Spleen (tissue), 7 donors: ENCODE data around the gene SPAAR.

ENCODE experiments used
- CTCF ChIP-seq, 11 experiments: fragments of 200-600 bp in 7 of 11; fragments of 450-650 bp in 4 of 11; sonication (generic) in 4 of 11; IDR thresholded peaks in 8 of 11; conservative IDR thresholded peaks in 3 of 11; 1 replicate in 7 of 11; 2 replicates in 4 of 11; pipeline versions ENCODE4 v1.4.0 to v1.8.0; 2016 to 2021; ENCODE audit warnings: antibody characterized with exemption in 11 of 11, inconsistent platforms in 4 of 11, mild to moderate bottlenecking in 1 of 11
- POLR2AphosphoS5 ChIP-seq, 3 donors: sonication (generic); formaldehyde crosslinking; IDR thresholded peaks; one replicate each; pipeline ENCODE4 v1.5.1; 2017; ENCODE audit warnings: antibody characterized with exemption in 3 of 3
- donor health status: DM: no; HTN: no; CAD: no; lungs with moderate emphysema.
- donor health status: DM: no; HTN: no; CAD: no.
- donor health status: DM: no; HTN: no; CAD: no.

GRCh38 chr9:35932735-35933134, 23.4 kb downstream of the SPAAR start:
- TF ChIP-seq CTCF (IDR thresholded peaks at IDR 0.05 in 8 of 11, conservative IDR thresholded peaks at IDR 0.05 in 3 of 11): no peak
- TF ChIP-seq POLR2AphosphoS5 (IDR thresholded peaks at IDR 0.05): no peak
